Measurements from ENCODE around the gene RANBP9.

RANBP9 gene

DNA sequence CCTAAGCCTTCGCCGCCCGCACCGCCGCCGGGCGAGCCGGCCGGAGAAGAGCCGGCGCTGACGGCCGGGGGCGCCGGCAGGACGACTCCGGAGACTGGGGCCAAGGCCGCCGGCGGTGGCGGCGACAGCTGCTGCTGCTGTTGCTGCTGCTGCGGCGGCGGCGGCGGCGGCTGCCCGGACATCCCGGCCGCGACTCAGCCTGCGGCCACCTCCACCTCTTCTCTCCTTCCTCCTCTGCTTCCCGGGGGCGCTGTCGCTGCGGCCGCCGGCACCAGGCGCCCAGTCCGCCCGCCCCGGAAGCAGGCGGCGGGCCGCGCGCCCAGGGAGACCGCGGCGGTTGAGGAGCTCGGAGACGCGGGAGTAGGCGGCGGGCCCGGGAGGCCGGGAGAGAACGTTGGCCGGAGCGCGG, 307 bp downstream of the RANBP9 start:
- TF ChIP-seq YY1 (IDR thresholded peaks at IDR 0.05; ENCODE audit: insufficient read depth, insufficient read length) (no peak), SUZ12 (IDR thresholded peaks at IDR 0.05; ENCODE audit: extremely low read depth, insufficient read depth, insufficient read length) (no peak), ZNF274 (IDR thresholded peaks at IDR 0.05; ENCODE audit: low read depth, low read length) (no peak)
- no peaks in the 10 kb centered on the region for H3K4me1 ChIP-seq (ENCODE audit: insufficient read depth, insufficient read length)
- no peaks in the 10 kb centered on the region for H3K36me3 ChIP-seq (ENCODE audit: insufficient read depth, insufficient read length, low read length)
- H3K9ac ChIP-seq (ENCODE audit: insufficient read length, low read depth) = peak overlapping the region; percentile 88
- no peaks in the 10 kb centered on the region for H3K27me3 ChIP-seq (ENCODE audit: insufficient read depth, insufficient read length)
- H3K4me3 ChIP-seq (ENCODE audit: insufficient read length, low read depth) = peak overlapping the region; percentile 54
- DNase-seq (ENCODE audit: low read depth, low spot score) = no peak
- H3K9me3 ChIP-seq (ENCODE audit: insufficient read depth, low read length) = peaks cover 13% of the 10 kb centered on the region; the same call in 1 of the 2 replicates

DNA sequence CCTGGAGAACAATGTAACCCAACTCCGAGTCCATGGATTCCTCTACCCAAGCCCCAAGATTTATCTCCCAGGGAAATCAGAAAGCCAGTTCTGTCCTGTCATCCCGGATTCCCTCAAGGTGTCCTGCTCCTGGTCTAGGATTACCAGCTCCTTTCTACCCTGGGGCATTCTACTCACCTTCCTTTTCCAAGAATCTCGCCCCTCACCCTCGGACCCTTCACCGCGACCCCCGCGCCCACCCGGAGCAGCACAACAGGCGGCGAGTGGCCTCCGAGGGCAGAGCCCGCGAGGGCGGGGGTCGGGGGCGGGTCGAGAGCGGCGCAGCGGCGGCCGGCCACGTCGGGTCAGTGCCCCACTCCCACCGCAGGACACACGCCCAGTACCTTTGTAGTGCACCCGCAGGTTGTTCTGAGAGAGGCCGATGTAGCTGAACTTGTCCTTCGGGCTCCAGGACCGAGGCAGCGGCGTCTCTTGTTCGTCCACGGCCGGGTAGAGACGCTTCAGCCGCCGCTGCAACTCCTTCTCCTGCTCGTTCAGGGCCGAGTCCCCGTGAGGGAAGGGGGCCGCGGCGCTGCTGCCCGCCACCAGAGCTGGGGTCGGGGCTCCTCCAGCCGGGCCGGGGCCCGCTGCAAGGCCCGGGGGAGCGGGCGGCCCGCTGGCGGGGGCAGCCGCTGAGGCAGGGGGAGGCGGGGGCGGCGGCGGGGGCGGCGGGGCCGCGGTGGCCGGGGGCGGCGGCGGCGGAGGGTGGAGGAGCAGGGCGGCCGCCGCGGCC, 897 bp downstream of the RANBP9 start:
- DNase-seq (ENCODE audit: low read depth, low spot score) = no peak
- Histone ChIP-seq H3K36me3 (ENCODE audit: insufficient read depth, insufficient read length, low read length) (no peaks in the 10 kb centered on the region), H3K4me1 (ENCODE audit: insufficient read depth, insufficient read length) (no peaks in the 10 kb centered on the region), H3K27me3 (ENCODE audit: insufficient read depth, insufficient read length) (no peaks in the 10 kb centered on the region), H3K4me3 (ENCODE audit: insufficient read length, low read depth) (peak overlapping the region; percentile 76), H3K9ac (ENCODE audit: insufficient read length, low read depth) (peak overlapping the region; percentile 86), H3K9me3 (ENCODE audit: insufficient read depth, low read length) (peaks cover 7% of the 10 kb centered on the region; the same call in 1 of the 2 replicates)
- no peak for TF ChIP-seq ZNF274 (IDR thresholded peaks at IDR 0.05; ENCODE audit: low read depth, low read length)
- TF ChIP-seq YY1 (IDR thresholded peaks at IDR 0.05; ENCODE audit: insufficient read depth, insufficient read length) = no peak
- no peak for TF ChIP-seq SUZ12 (IDR thresholded peaks at IDR 0.05; ENCODE audit: extremely low read depth, insufficient read depth, insufficient read length)

- no peak for TF ChIP-seq YY1 (IDR thresholded peaks at IDR 0.05; ENCODE audit: insufficient read depth, insufficient read length)
- no peak for TF ChIP-seq SUZ12 (IDR thresholded peaks at IDR 0.05; ENCODE audit: extremely low read depth, insufficient read depth, insufficient read length)
- no peak for TF ChIP-seq ZNF274 (IDR thresholded peaks at IDR 0.05; ENCODE audit: low read depth, low read length)
- no peaks in the 10 kb centered on the region for H3K9me3 ChIP-seq (ENCODE audit: insufficient read depth, low read length)
- H3K36me3 ChIP-seq (ENCODE audit: insufficient read depth, insufficient read length, low read length) = no peaks in the 10 kb centered on the region
- DNase-seq (ENCODE audit: low read depth, low spot score) = no peak
- H3K9ac ChIP-seq (ENCODE audit: insufficient read length, low read depth) = peak overlapping the region; percentile 86
- no peaks in the 10 kb centered on the region for H3K4me1 ChIP-seq (ENCODE audit: insufficient read depth, insufficient read length)
- H3K27me3 ChIP-seq (ENCODE audit: insufficient read depth, insufficient read length) = no peaks in the 10 kb centered on the region
- peak overlapping the region; percentile 76 for H3K4me3 ChIP-seq (ENCODE audit: insufficient read length, low read depth)
These were observed 1.7 kb downstream of the RANBP9 start for GRCh38 chr6:13709689-13710551.

GRCh38 chr6:13708736-13709135, 2.9 kb downstream of the RANBP9 start:
- Histone ChIP-seq H3K9me3 (ENCODE audit: insufficient read depth, low read length) (no peaks in the 10 kb centered on the region), H3K4me3 (ENCODE audit: insufficient read length, low read depth) (no peak overlapping the region), H3K9ac (ENCODE audit: insufficient read length, low read depth) (no peak overlapping the region), H3K36me3 (ENCODE audit: insufficient read depth, insufficient read length, low read length) (no peaks in the 10 kb centered on the region), H3K27me3 (ENCODE audit: insufficient read depth, insufficient read length) (no peaks in the 10 kb centered on the region), H3K4me1 (ENCODE audit: insufficient read depth, insufficient read length) (no peaks in the 10 kb centered on the region)
- DNase-seq (ENCODE audit: low read depth, low spot score) = no peak
- TF ChIP-seq YY1 (IDR thresholded peaks at IDR 0.05; ENCODE audit: insufficient read depth, insufficient read length) (no peak), SUZ12 (IDR thresholded peaks at IDR 0.05; ENCODE audit: extremely low read depth, insufficient read depth, insufficient read length) (no peak), ZNF274 (IDR thresholded peaks at IDR 0.05; ENCODE audit: low read depth, low read length) (no peak)

- Histone ChIP-seq H3K27me3 (ENCODE audit: insufficient read depth, insufficient read length) (no peaks in the 10 kb centered on the region), H3K4me3 (ENCODE audit: insufficient read length, low read depth) (no peak overlapping the region), H3K9me3 (ENCODE audit: insufficient read depth, low read length) (no peaks in the 10 kb centered on the region), H3K36me3 (ENCODE audit: insufficient read depth, insufficient read length, low read length) (no peaks in the 10 kb centered on the region), H3K9ac (ENCODE audit: insufficient read length, low read depth) (no peak overlapping the region), H3K4me1 (ENCODE audit: insufficient read depth, insufficient read length) (no peaks in the 10 kb centered on the region)
- no peak for DNase-seq (ENCODE audit: low read depth, low spot score)
- TF ChIP-seq ZNF274 (IDR thresholded peaks at IDR 0.05; ENCODE audit: low read depth, low read length) (no peak), SUZ12 (IDR thresholded peaks at IDR 0.05; ENCODE audit: extremely low read depth, insufficient read depth, insufficient read length) (no peak), YY1 (IDR thresholded peaks at IDR 0.05; ENCODE audit: insufficient read depth, insufficient read length) (no peak)
These were observed 8.1 kb downstream of the RANBP9 start for GRCh38 chr6:13703496-13703895.

DNA sequence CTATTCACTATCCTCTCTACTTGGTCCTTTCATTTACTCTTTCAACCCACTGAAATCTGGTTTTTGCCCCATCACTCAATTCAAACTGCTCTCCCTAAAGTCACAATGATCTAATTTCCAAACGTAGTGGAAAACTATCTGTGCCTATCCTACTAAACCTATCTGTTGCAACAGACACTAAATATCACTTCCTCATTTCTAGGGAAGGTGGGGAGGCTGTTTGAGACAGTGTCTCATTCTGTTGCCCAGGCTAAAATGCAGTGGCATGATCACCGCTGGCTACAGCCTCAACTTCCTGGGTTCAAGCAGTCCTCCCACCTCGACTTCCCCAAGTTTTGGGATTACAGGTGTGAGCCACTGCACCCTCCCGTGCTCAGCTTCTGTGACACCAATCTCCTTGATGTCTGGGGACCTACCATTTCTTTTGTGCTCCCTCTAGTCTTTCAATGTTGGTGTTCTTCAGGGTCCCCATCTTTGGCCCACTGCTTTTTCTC, 8.8 kb downstream of the RANBP9 start:
- H3K9ac ChIP-seq (ENCODE audit: insufficient read length, low read depth) = no peak overlapping the region
- H3K27me3 ChIP-seq (ENCODE audit: insufficient read depth, insufficient read length) = no peaks in the 10 kb centered on the region
- DNase-seq (ENCODE audit: low read depth, low spot score) = no peak
- TF ChIP-seq YY1 (IDR thresholded peaks at IDR 0.05; ENCODE audit: insufficient read depth, insufficient read length) (no peak), ZNF274 (IDR thresholded peaks at IDR 0.05; ENCODE audit: low read depth, low read length) (no peak), SUZ12 (IDR thresholded peaks at IDR 0.05; ENCODE audit: extremely low read depth, insufficient read depth, insufficient read length) (no peak)
- no peaks in the 10 kb centered on the region for H3K4me1 ChIP-seq (ENCODE audit: insufficient read depth, insufficient read length)
- no peak overlapping the region for H3K4me3 ChIP-seq (ENCODE audit: insufficient read length, low read depth)
- no peaks in the 10 kb centered on the region for H3K9me3 ChIP-seq (ENCODE audit: insufficient read depth, low read length)
- H3K36me3 ChIP-seq (ENCODE audit: insufficient read depth, insufficient read length, low read length) = no peaks in the 10 kb centered on the region

GRCh38 chr6:13700232-13700631, 11.4 kb downstream of the RANBP9 start:
- H3K27me3 ChIP-seq (ENCODE audit: insufficient read depth, insufficient read length) = no peaks in the 10 kb centered on the region
- no peak overlapping the region for H3K9ac ChIP-seq (ENCODE audit: insufficient read length, low read depth)
- no peaks in the 10 kb centered on the region for H3K4me1 ChIP-seq (ENCODE audit: insufficient read depth, insufficient read length)
- no peaks in the 10 kb centered on the region for H3K9me3 ChIP-seq (ENCODE audit: insufficient read depth, low read length)
- peaks cover 6% of the 10 kb centered on the region for H3K36me3 ChIP-seq (ENCODE audit: insufficient read depth, insufficient read length, low read length)
- no peak overlapping the region for H3K4me3 ChIP-seq (ENCODE audit: insufficient read length, low read depth)
- DNase-seq (ENCODE audit: low read depth, low spot score) = no peak
- TF ChIP-seq ZNF274 (IDR thresholded peaks at IDR 0.05; ENCODE audit: low read depth, low read length) (no peak), YY1 (IDR thresholded peaks at IDR 0.05; ENCODE audit: insufficient read depth, insufficient read length) (no peak), SUZ12 (IDR thresholded peaks at IDR 0.05; ENCODE audit: extremely low read depth, insufficient read depth, insufficient read length) (no peak)
